Activated CD4-positive, CD25-positive, alpha-beta regulatory T cell treated with anti-CD3 and anti-CD28 coated beads, Interleukin-2, amount 50 U/mL, for 72 hours (primary cell): ENCODE data around the gene CIC.
"Not testable (repeated sequence)": the region's sequence is repeated elsewhere in the genome, so short reads cannot be mapped to it uniquely, and the experiment has no call there.

ENCODE experiments used
- DNase-seq: peaks from one replicate; pipeline ENCODE4 v3.0.0; 2021

The CIC gene

DNA sequence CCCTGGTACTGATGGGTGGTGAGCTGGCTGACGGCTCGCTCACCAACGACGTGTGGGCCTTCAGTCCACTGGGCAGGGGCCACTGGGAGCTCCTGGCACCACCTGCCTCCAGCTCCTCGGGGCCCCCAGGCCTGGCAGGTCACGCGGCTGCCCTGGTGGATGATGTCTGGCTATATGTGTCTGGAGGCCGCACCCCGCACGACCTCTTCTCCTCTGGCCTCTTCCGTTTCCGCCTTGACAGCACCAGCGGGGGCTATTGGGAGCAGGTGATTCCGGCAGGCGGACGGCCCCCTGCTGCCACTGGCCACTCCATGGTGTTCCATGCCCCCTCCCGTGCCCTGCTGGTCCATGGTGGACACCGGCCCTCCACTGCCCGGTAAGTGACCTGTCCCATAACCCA is 66.9 kb downstream of the CIC start:
- DNase-seq, result no peak

DNA sequence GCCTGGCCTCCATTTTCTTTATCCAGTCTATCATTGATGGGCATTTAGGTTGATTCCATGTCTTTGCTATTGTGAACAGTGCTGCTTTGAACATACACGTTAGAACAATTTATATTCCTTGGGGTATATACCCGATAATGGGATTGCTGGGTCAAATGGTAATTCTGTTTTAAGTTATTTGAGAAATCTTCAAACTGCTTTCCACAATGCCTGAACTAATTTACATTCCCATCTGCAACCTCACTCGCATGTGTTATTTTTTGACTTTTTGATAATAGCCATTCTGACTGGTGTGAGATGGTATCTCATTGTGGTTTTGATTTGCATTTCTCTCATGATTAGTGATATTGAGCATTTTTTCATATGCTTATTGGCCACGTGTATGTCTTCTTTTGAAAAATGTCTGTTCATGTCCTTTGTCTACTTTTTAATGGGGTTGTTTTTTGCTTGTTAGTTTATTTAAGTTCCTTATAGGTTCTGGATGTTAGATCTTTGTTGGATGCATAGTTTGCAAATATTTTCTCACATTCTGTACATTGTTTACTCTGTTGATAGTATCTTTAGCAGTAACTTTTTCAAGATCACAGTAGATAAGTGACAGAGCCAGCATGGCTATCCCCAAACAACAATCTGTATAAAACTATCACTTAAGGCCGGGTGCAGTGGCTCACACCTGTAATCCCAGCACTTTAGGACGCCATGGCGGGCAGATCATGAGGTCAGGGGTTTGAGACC is 70.2 kb downstream of the CIC start:
- not testable (repeated sequence) for DNase-seq

DNA sequence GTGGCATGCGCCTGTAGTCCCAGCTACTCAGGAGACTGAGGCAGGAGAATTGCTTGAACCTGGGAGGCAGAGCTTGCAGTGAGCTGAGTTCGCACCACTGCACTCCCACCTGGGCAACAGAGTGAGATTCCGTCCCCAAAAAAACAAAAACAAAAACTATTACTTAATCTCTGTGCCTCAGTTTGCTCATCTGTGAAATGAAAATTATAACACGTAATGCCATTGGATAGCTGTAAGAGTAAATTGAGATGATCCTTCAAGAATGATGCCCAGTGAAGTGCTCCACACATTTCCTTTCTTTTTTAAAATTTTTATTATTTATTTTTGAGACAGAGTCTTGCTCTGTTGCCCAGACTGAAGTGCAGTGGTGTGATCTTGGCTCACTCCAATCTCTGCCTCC is 70.9 kb downstream of the CIC start:
- not testable (repeated sequence) for DNase-seq

DNA sequence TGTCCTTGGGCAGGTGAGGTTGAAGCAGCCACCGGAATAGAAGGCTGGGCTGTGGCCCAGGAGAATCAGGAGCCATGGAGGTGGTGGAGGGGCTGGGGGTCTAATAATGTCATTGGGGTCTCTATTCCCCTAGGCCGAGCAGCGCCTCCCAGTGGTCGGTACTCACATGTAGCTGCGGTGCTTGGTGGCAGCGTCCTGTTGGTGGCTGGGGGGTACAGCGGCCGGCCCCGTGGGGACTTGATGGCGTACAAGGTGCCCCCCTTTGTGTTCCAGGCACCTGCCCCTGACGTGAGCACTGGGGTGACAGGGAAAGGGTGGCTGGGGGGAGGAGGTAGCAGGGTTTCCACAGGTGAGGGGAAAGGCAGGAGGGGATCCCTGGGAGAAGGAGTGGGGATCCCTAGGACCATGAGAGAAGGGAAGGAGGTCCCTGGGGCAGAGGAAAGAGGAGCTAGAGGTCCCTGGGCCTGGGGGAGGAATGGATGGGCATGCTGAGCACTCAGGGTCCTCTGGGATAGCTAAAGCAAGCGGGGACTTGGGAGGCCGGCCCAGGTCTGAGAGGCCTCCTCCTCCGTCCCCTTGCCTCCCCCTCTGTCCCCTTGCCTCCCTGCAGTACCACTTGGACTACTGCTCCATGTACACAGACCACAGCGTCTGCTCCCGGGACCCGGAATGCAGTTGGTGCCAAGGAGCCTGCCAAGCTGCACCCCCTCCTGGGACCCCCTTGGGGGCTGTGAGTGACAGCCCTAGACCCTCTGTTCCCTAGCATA is 74.5 kb downstream of the CIC start:
- no peak for DNase-seq

DNA sequence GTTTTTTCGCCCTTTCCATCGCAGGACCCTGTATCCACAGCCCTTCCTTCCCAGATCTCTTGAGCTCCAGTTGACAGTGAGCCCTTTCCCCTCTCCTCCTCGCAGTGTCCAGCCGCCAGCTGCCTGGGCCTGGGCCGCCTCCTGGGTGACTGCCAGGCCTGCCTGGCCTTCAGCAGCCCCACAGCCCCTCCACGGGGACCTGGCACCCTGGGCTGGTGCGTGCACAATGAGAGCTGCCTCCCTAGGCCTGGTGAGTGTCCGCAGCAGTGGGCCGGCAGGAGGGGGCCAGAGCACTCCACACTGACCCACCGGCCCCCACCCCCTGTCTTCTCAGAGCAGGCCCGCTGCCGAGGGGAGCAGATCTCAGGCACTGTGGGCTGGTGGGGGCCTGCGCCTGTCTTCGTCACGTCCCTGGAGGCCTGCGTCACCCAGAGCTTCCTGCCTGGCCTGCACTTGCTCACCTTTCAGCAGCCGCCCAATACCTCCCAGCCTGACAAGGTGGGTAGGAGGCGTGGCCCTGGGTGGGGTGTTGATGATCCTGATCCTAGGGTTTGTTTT is 75.4 kb downstream of the CIC start:
- no peak for DNase-seq
